Panc1 (cell line): ENCODE results near the gene CBL.

Source experiments
- POLR2AphosphoS5 ChIP-seq: IDR thresholded peaks from 2 replicates; pipeline ENCODE4 v1.6.1; 2012; ENCODE audit warnings: mild to moderate bottlenecking, low read depth, low read length, moderate library complexity
- TF ChIP-seq, protein P1 (sequence below): fragments of 450-650 bp; IDR thresholded peaks from 2 replicates; pipeline ENCODE4 v1.5.1; 2017; ENCODE audit warnings: mild to moderate bottlenecking

DNA sequence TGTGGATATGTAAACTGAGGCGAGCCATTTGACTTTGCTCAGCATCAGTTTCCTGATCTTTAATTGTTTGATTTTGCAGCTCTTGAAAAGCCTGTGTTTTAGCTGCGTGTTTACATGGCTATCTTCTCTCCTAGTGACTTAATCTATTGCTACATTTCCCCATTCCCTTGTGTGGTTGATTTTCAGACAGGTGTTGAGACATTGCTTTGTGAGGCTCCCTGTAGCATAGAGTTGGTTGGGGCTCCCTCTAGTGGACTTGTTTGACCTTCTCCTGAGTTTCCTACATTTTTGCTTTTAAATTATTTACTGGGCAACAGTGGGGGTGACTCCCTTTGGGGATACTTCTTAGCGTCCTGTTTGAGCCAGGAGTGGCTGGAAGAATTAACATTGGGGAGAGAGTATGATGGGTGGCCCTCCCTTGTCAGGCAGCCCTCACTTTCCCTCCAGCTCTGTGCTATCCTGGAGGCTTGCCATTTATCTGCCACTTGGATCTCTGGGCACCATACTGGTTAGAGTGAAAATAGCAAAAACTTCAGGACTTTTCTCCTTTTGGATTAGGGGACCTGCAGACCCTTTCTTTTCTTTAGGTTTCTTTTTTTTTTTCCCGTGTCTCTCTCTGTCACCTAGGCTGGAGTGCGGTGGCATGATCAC lies 9.2 kb upstream of the CBL start:
- TF ChIP-seq, protein P1, sequence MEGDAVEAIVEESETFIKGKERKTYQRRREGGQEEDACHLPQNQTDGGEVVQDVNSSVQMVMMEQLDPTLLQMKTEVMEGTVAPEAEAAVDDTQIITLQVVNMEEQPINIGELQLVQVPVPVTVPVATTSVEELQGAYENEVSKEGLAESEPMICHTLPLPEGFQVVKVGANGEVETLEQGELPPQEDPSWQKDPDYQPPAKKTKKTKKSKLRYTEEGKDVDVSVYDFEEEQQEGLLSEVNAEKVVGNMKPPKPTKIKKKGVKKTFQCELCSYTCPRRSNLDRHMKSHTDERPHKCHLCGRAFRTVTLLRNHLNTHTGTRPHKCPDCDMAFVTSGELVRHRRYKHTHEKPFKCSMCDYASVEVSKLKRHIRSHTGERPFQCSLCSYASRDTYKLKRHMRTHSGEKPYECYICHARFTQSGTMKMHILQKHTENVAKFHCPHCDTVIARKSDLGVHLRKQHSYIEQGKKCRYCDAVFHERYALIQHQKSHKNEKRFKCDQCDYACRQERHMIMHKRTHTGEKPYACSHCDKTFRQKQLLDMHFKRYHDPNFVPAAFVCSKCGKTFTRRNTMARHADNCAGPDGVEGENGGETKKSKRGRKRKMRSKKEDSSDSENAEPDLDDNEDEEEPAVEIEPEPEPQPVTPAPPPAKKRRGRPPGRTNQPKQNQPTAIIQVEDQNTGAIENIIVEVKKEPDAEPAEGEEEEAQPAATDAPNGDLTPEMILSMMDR = peak; percentile 94
- TF ChIP-seq POLR2AphosphoS5 = no peak
